ENCODE measurements around the gene NEURL3. TPM values are rescaled to one million over a fixed set of nuclear protein-coding genes. Genes with fewer than 3 reads are reported as not detected.

Gene NEURL3
- not detected for total RNA-seq

DNA sequence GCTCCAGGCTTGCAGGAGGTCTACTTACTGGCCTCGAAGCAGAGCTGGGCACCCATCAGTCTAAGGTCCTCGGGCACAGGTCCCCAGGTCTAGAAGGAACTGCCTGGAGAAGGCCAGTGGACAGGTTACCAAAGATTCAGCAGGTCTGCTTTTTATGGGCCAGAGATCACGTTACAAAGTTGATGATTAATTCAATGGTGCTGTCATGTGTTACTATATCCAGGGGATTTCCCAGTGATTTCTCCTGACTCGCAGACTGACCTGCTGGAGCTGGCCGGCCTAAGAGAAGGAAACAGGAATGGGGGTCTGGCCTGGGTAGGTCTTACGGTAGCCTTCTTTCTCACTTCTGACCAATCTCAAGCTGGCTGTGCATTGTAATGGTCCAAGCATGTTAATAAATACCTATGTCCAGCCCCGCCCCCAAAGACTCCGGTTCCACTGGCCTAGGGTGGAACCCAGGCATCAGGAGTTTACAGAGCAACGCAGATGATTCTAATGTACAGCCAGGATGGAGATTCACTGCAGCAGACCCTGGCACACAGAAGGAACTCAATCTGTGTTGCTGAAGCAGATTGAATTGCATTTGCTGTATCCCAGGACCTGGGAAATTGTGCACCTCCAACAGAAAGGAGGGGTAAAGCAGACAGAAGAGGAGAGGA lies at the start of gene NEURL3:
TSS of gene NEURL3 (minus strand) at position 127 of the 659 bp plus-strand sequence. CDS start at position 56, 71 bp downstream.

DNA sequence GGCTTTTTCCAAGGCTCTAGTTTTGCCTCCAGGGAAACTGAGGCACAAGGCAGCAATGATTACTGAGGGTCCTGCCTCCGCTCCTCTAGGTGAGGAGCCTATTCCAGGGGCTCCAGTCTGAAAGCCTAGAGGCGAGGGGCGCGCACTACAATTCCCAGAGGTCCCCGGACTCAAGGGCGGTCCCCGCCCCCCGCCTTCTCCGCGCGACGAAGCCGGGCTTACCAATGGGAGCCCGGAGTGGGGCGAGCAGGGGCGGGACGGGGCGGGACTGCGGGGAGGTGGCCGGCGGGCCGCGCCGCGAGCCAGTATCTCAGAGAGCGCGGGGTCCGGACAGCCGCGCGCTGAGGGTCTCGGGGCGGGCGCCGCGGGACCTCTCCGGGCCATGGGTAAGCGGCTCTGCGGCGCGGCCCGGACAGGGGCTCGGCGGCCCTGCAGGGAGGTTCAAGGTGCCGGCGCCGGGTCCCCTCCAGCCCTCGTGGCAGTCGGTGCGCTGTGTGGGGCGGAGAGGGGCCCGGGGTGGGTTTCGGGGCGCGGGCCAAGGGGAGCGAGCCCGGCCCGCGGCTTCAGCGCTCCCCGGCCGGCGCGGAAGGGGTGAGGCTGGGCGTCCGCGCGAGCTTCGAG lies 31.4 kb upstream of the NEURL3 start, which contains the start of gene ARID5A:
TSS of gene ARID5A (plus strand) at position 308 of the 621 bp plus-strand sequence. CDS start at position 383, 75 bp downstream.

Other genes starting within 250 kb of the NEURL3 start
- gene TMEM127, start 239.4 kb downstream of the NEURL3 start, total RNA-seq: 21.3 TPM
- 93.9 TPM for gene CIAO1, start 239.1 kb downstream of the NEURL3 start, total RNA-seq
- 102 TPM for gene SNRNP200, start 199.8 kb downstream of the NEURL3 start, total RNA-seq
- 4.7 TPM for gene ITPRIPL1, start 180.0 kb downstream of the NEURL3 start, total RNA-seq
- gene NCAPH, start 169.6 kb downstream of the NEURL3 start, total RNA-seq: 5.6 TPM
- gene ARID5A, start 31.4 kb upstream of the NEURL3 start, total RNA-seq: 2.2 TPM
- 66.0 TPM for gene KANSL3, start 133.0 kb upstream of the NEURL3 start, total RNA-seq
- gene FER1L5, start 137.4 kb upstream of the NEURL3 start, total RNA-seq: 1.6 TPM
- gene LMAN2L, start 234.7 kb upstream of the NEURL3 start, total RNA-seq: 24.4 TPM